ENCODE measurements around the gene BEGAIN.

Gene BEGAIN

GRCh38 chr14:100584056-100585031 lies 2.9 kb downstream of the BEGAIN start:
- H3K4me3 ChIP-seq (ENCODE audit: low read depth, low read length) = no peak overlapping the region

DNA sequence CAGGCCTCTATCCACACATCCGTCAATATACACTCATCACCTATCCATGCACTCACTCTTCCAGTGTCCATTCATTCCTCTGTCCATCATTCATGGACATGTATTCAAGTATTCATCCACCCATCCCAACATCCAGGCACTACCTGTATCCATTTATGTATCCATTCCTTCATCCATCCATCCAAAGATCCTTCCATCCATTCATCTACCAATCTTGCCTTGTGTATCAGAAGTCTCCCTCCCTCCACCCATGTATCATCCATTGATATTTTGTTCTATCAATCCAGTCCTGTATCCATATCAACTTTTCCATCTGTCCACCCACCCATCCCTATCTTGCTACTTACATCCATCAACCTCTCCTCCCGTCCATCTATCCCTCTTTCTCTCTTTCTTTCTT lies 4.0 kb downstream of the BEGAIN start:
- no peak overlapping the region for H3K4me3 ChIP-seq (ENCODE audit: low read depth, low read length)

DNA sequence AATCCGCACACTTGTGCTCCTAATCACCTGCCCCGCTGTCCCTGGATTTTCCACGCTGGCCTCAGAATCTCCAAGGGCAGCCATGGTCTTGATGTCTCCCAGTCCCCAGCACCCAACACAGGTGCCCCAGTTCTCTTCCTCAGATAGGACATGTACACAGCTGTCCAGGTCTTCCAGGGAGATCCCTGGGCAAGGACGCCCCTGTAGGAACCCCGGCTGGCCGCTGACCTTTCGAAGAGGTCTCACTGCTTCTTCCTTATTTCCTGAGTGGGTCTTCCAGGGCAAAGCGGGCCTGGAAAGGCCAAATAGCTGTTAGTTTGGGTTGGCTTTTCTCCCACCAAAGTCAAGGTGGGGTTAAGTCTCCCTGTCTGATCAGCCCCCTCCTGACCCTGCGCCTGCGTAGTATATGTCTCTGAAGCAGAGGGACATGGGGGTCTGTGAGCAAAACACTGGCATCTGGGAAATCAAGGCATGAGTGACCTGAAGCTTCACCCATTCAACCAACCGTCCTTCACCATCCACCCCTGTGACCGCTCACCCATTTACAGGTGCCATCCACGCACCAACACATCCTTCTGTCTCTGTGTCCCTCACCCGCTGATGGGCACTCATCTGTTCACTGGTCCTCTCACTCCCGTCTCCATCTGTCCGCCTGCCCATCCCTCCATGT lies 4.6 kb downstream of the BEGAIN start:
- H3K4me3 ChIP-seq (ENCODE audit: low read depth, low read length) = no peak overlapping the region

DNA sequence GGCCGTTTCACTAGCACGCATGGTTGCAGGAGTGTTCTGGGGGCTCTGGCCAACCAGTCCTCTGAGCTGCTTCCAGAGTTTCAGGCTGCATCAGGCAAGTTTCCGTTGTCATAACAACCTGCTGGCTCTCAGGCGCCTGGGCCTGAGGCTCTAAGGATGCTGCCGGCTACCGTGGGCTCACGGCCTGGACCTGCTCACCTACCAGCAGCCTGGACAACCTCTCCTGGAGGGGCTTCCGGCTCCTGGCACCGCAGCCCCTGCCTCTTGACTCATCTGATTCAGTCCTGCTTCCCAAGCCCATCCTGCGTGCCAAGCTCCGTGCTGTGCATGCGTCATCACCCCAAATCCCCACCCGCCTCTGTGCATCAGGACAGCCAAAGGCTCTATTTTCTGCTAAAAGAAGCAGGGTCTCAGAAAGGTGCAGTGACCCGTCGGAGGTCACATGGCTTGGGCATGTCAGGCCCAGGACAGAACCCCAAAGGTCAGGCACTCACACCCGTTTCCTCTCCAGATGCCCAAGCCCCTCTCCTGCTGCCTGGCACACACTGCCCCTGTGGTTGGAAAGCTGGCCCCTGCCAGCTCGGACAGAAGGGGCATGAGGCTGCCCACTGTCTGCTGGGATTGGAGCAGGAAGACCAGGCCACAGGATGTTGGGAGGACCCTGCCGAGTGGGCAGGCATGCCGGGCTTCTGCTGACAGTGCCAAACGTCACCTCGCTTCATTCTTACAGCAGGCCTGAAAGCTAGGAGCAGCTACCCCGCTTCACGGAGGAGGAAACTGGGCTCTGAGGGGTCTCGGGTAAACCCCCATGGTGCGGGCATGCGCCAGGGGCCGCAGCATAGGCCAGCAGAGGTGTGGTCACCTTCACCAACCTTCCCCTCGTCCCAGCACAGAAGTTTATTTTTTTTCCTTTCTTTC lies 5.7 kb downstream of the BEGAIN start:
- H3K4me3 ChIP-seq (ENCODE audit: low read depth, low read length) = no peak overlapping the region

GRCh38 chr14:100580316-100581227 lies 6.6 kb downstream of the BEGAIN start:
- H3K4me3 ChIP-seq (ENCODE audit: low read depth, low read length) = no peak overlapping the region

DNA sequence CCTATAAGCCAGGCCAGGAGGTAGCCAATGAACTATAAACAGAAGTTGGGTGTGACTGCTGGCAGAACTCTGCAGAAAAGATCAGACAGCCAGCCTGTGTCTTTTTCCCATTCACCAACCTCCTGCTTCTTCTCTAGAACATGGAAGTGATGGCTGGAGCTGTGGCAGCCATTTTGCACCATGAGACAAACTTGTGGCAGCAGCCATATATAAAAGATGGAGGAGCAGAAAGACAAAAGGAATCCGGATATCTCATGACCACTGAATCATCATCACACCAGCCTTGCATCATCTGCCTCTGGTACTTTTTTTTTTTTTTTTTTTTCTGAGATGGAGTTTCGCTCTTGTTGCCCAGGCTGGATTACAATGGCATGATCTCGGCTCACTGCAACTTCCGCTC lies 8.7 kb downstream of the BEGAIN start:
- H3K4me3 ChIP-seq (ENCODE audit: low read depth, low read length) = no peak overlapping the region

DNA sequence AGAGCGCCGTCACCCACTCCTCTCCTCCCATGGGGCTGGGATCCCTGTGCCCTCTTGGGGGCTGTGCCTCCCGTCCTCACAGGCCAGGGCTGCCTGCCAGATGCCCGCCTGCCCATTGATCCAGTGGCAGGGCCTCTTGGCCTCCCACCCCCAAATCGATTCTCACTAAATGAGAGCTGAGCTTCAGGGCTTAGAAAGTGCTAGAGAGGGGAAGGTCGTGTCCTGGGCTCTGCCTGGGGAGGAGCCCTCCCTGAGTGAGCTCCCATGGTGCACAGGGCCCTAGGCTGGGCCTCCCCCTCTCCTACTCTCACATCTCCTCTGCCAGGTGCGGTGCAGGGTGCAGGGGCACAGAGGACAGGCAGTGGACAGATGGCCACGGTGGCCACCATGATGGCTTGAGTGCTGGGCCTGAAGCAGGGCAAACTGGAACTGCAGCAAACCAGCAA lies 9.2 kb downstream of the BEGAIN start:
- no peak overlapping the region for H3K4me3 ChIP-seq (ENCODE audit: low read depth, low read length)

GRCh38 chr14:100577321-100577985 lies 9.8 kb downstream of the BEGAIN start:
- H3K4me3 ChIP-seq (ENCODE audit: low read depth, low read length) = no peak overlapping the region

- no peak overlapping the region for H3K4me3 ChIP-seq (ENCODE audit: low read depth, low read length)
Measured at GRCh38 chr14:100576091-100577085, 10.8 kb downstream of the BEGAIN start.

DNA sequence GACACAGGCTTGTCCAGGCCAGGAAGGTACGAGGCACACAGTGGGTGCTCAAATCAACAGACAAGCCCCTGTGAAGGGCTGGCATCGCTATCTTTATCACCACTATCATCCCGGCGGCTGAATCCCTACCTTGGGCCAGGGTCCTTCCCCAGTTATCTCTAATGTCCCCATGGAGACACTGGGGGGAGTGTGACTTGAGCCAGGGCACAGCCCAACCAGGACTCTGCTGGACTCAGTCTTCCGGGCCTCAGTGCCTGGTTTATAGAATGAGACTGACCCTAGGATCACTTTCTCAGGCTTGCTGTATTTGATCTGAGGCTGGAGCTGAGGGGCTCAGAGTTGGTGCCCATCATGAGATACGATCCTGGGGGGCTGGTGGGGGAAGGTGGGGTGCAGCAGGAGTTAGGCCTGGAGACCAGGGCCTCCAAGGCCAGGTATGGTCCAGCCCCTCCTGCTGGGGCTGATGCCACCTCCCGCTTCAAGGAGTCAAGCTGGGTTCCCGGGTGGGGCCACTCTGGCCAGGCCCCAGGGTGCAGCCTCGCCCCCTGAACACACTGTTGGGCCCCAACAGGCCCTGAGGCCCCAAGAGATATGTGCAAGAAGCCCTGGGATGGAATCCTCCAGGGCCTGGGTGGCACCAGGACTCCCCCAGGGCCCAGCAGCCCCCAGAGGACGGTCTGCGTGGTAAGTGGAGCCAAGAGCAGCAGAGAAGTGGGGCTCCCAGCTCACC lies 11.8 kb downstream of the BEGAIN start:
- H3K4me3 ChIP-seq (ENCODE audit: low read depth, low read length) = no peak overlapping the region

- no peak overlapping the region for H3K4me3 ChIP-seq (ENCODE audit: low read depth, low read length)
Measured at GRCh38 chr14:100574642-100575031, 12.6 kb downstream of the BEGAIN start.

DNA sequence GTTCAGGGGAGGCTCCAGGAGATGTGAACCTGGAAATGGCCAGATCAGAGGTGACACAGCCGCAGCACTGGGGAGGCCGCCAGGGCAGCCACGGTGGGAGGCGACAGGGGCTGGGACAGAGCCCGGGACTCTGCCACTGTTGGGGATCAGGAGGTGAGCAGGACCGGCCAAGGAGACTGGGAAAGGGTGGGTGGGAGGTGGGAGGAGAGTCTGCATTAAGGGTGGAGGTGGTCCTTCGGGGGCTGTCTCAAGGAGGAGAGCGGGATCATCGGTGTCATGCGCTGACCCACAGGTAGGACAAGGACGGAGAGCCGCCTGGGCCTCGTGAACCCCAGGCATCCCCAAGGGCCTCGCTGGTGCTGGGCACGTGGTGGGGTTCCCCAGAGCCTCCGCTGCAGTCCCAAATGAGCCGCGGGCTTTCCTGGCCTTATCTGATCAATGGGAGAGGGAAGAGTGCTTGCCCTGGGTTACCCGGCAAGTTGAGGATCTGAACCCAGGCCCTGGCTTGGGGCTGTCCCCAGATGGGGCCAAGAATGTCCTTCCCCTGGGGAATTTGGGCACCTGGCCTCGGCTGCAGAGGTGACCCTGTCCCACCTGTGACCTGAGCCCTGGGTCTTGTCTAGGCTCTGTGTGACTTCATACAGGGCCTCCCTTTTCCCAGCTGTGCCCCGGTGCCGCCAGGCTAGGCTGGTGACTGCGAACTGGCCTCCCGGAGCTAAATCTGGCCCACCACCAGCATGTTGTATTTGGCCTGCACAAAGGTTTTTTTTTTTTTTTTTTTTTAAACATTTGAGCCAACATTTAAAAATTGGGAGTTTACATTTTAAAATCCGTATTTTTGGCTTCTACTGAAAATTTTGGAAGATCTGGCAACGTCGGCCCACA lies 13.2 kb downstream of the BEGAIN start:
- H3K4me3 ChIP-seq (ENCODE audit: low read depth, low read length) = no peak overlapping the region

DNA sequence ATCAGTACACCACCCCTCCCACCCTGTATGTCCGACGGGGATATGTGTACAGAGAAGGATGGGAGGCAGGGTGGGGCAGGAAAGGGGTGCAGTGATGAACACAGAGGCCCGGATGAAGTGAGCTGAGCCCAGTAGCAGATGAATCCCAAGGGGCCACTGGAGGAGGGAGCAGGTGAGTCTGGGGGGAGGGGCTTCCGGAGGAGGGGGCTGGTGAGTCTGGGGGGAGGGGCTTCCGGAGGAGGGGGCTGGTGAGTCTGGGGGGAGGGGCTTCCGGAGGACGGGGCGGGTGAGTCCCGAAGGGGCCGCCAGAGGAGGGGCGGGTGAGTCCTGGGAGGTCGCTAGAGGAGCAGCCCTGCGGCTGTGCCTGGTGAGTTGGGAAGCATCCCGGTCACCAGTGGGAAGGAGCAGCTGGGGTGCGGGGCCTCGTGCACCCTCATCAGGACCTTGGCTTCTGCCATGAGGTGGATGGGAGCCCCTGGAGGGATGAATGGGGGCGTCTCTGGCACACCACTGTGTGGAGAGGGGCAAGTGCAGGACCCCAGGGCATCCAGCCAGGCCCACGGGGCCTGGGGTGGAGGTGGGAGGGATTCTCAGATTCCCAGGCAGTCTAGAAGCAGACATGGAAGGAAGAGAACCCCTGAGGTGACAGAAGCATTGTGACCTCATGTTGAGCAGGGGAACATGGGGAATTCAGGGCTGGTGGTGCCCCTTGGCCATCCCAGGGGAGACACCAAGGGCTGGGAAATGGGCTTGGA lies 14.0 kb downstream of the BEGAIN start:
- no peak overlapping the region for H3K4me3 ChIP-seq (ENCODE audit: low read depth, low read length)

GRCh38 chr14:100572543-100572942 lies 14.7 kb downstream of the BEGAIN start:
- H3K4me3 ChIP-seq (ENCODE audit: low read depth, low read length) = no peak overlapping the region

DNA sequence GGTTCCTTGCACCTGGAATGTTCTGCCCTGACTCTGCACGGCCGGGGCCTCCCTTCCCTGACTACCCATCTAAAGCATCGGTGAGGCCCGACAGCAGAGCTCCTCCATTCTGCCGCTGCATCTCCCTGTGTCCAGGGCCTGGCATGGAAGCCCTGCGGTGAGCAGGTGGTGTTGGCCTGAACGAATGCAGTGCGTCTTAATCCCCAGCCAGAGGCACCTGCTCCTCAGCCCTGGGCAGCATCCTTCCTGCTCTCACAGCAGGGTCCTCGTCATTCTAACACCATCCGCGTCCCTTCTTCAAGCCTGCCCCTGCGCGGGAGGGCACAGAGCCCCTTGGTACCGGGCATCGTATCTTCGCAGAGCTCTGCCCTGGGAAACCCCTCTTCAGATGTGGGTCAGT lies 15.4 kb downstream of the BEGAIN start:
- no peak overlapping the region for H3K4me3 ChIP-seq (ENCODE audit: low read depth, low read length)
